ENCODE data around the gene CTNNBIP1. TPM values are rescaled to one million over a fixed set of nuclear protein-coding genes. Genes with fewer than 3 reads are reported as not detected.

The CTNNBIP1 gene
- polyA plus RNA-seq, 3 donors = 26.2 to 26.8 (median 26.3) TPM

DNA sequence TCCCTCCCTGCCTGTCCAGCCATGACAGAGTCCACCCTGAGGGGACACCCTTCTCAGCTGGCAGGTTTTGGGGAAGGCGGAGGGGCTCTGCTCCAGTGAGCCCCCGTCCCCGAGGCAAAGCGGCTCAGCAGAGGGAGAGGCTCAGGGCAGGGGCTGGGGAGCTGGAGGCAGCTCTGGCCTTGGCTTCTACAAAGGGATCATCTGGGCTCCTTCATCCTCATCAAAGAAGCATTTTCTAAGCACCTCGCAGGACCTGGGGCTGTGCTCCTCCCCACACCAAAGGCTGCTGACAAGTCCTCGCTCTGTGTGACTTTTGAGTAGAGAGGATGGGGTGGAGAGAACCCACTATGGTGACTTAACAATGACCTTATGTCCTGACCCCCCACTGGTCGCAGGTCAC lies 65.3 kb downstream of the CTNNBIP1 start:
- H3K4me1 ChIP-seq (ENCODE audit: control insufficient read depth in 1 of 2, insufficient read depth in 2 of 2, low read length in 2 of 2) = peaks cover 6 to 13% of the 10 kb centered on the region in 2 donors
- WGBS (ENCODE audit: insufficient coverage) = 100% methylated on average over 5 of the region's 7 CpGs
- no peak for DNase-seq
- Mint-ChIP-seq H3K4me3 (no peak overlapping the region), H3K36me3 (peaks cover 11 to 12% of the 10 kb centered on the region in 2 donors), H3K27me3 (ENCODE audit: low read depth in 3 of 3) (peaks cover 0 to 5% (median 0%) of the 10 kb centered on the region in 3 donors), H3K9me3 (peaks cover 0 to 8% (median 6%) of the 10 kb centered on the region in 7 donors), H3K4me1 (peaks cover 15% of the 10 kb centered on the region), H3K27ac (peak overlapping the region in 1 of 7 donors; percentile 56)
- H3K4me2 ChIP-seq (replicated peaks; ENCODE audit: extremely low read depth, low read length, poor library complexity, severe bottlenecking) = no peak overlapping the region
- TF ChIP-seq, protein P1, sequence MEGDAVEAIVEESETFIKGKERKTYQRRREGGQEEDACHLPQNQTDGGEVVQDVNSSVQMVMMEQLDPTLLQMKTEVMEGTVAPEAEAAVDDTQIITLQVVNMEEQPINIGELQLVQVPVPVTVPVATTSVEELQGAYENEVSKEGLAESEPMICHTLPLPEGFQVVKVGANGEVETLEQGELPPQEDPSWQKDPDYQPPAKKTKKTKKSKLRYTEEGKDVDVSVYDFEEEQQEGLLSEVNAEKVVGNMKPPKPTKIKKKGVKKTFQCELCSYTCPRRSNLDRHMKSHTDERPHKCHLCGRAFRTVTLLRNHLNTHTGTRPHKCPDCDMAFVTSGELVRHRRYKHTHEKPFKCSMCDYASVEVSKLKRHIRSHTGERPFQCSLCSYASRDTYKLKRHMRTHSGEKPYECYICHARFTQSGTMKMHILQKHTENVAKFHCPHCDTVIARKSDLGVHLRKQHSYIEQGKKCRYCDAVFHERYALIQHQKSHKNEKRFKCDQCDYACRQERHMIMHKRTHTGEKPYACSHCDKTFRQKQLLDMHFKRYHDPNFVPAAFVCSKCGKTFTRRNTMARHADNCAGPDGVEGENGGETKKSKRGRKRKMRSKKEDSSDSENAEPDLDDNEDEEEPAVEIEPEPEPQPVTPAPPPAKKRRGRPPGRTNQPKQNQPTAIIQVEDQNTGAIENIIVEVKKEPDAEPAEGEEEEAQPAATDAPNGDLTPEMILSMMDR (IDR thresholded peaks at IDR 0.05) = no peak
- H3K9ac ChIP-seq (ENCODE audit: insufficient read depth, low read length, poor library complexity, severe bottlenecking) = no peak overlapping the region
- intact Hi-C loops (cut with micrococcal nuclease) = no loop called here
- H3K27me3 ChIP-seq (ENCODE audit: control insufficient read depth in 2 of 2, insufficient read depth in 2 of 2, low read length in 2 of 2) = no peaks in the 10 kb centered on the region
- no peaks in the 10 kb centered on the region for H3K79me2 ChIP-seq (ENCODE audit: insufficient read depth, low read length)
- no peaks in the 10 kb centered on the region for H3K9me3 ChIP-seq (replicated peaks in 1 of 2; ENCODE audit: control insufficient read depth in 1 of 2, insufficient read depth in 1 of 2, low read length in 2 of 2)
- H3K27ac ChIP-seq (ENCODE audit: low read depth in 1 of 2, low read length in 2 of 2) = no peak overlapping the region
- H3K4me3 ChIP-seq (replicated peaks in 1 of 3; ENCODE audit: low read depth in 2 of 3, low read length in 3 of 3) = no peak overlapping the region
- no peaks in the 10 kb centered on the region for H4K20me1 ChIP-seq (ENCODE audit: insufficient read depth, low read length)
- H2AFZ ChIP-seq (ENCODE audit: insufficient read depth, low read depth, low read length, poor library complexity, severe bottlenecking) = no peak overlapping the region
- H3K36me3 ChIP-seq (replicated peaks in 1 of 2; ENCODE audit: control insufficient read depth in 1 of 2, insufficient read depth in 2 of 2, low read length in 2 of 2) = peaks cover 0 to 20% of the 10 kb centered on the region in 2 donors

DNA sequence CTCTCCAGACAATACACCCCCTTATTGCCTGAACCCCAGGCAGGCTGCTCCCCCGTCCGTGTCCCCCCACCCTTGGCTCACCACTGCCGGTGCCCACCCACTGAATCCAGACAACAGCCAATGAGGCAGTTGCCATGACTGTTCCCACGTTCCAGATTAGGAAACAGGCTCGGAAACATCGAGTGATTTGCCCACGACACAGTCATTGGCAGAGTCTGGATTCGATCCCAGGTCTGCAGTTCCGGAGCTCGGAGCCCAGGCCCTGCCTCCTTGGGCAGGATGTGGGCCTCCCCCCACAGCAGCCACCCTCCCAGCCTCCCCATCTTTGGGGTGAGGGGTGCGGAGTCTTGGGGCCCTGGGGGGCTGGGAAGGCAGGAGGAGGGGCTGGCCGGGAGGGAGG lies 66.0 kb downstream of the CTNNBIP1 start:
- Histone ChIP-seq H2AFZ (ENCODE audit: insufficient read depth, low read depth, low read length, poor library complexity, severe bottlenecking) (no peak overlapping the region), H3K79me2 (ENCODE audit: insufficient read depth, low read length) (no peaks in the 10 kb centered on the region), H3K4me2 (replicated peaks; ENCODE audit: extremely low read depth, low read length, poor library complexity, severe bottlenecking) (no peak overlapping the region), H3K27me3 (ENCODE audit: control insufficient read depth in 2 of 2, insufficient read depth in 2 of 2, low read length in 2 of 2) (no peaks in the 10 kb centered on the region), H3K4me3 (replicated peaks in 1 of 3; ENCODE audit: low read depth in 2 of 3, low read length in 3 of 3) (no peak overlapping the region), H4K20me1 (ENCODE audit: insufficient read depth, low read length) (no peaks in the 10 kb centered on the region), H3K9me3 (replicated peaks in 1 of 2; ENCODE audit: control insufficient read depth in 1 of 2, insufficient read depth in 1 of 2, low read length in 2 of 2) (no peaks in the 10 kb centered on the region), H3K9ac (ENCODE audit: insufficient read depth, low read length, poor library complexity, severe bottlenecking) (no peak overlapping the region), H3K4me1 (ENCODE audit: control insufficient read depth in 1 of 2, insufficient read depth in 2 of 2, low read length in 2 of 2) (peaks cover 6 to 13% of the 10 kb centered on the region in 2 donors), H3K36me3 (replicated peaks in 1 of 2; ENCODE audit: control insufficient read depth in 1 of 2, insufficient read depth in 2 of 2, low read length in 2 of 2) (peaks cover 0 to 13% of the 10 kb centered on the region in 2 donors), H3K27ac (ENCODE audit: low read depth in 1 of 2, low read length in 2 of 2) (no peak overlapping the region)
- Mint-ChIP-seq H3K36me3 (peaks cover 6% of the 10 kb centered on the region in 2 donors), H3K4me1 (peaks cover 15% of the 10 kb centered on the region), H3K4me3 (no peak overlapping the region), H3K9me3 (peaks cover 0 to 8% (median 6%) of the 10 kb centered on the region in 7 donors), H3K27ac (no peak overlapping the region), H3K27me3 (ENCODE audit: low read depth in 3 of 3) (peaks cover 0 to 4% (median under 1%) of the 10 kb centered on the region in 3 donors)
- DNase-seq = no peak
- intact Hi-C loops (cut with micrococcal nuclease) = no loop called here
- TF ChIP-seq, protein P1 (IDR thresholded peaks at IDR 0.05) = no peak
- WGBS (ENCODE audit: insufficient coverage) = 86% methylated on average over 9 of the region's 12 CpGs

All from CD14-positive monocyte (primary cell).